ENCODE results near the gene OTUD4.
"Not testable (repeated sequence)": the region's sequence is repeated elsewhere in the genome, so short reads cannot be mapped to it uniquely, and the experiment has no call there.

Gene OTUD4, protein sequence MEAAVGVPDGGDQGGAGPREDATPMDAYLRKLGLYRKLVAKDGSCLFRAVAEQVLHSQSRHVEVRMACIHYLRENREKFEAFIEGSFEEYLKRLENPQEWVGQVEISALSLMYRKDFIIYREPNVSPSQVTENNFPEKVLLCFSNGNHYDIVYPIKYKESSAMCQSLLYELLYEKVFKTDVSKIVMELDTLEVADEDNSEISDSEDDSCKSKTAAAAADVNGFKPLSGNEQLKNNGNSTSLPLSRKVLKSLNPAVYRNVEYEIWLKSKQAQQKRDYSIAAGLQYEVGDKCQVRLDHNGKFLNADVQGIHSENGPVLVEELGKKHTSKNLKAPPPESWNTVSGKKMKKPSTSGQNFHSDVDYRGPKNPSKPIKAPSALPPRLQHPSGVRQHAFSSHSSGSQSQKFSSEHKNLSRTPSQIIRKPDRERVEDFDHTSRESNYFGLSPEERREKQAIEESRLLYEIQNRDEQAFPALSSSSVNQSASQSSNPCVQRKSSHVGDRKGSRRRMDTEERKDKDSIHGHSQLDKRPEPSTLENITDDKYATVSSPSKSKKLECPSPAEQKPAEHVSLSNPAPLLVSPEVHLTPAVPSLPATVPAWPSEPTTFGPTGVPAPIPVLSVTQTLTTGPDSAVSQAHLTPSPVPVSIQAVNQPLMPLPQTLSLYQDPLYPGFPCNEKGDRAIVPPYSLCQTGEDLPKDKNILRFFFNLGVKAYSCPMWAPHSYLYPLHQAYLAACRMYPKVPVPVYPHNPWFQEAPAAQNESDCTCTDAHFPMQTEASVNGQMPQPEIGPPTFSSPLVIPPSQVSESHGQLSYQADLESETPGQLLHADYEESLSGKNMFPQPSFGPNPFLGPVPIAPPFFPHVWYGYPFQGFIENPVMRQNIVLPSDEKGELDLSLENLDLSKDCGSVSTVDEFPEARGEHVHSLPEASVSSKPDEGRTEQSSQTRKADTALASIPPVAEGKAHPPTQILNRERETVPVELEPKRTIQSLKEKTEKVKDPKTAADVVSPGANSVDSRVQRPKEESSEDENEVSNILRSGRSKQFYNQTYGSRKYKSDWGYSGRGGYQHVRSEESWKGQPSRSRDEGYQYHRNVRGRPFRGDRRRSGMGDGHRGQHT

DNA sequence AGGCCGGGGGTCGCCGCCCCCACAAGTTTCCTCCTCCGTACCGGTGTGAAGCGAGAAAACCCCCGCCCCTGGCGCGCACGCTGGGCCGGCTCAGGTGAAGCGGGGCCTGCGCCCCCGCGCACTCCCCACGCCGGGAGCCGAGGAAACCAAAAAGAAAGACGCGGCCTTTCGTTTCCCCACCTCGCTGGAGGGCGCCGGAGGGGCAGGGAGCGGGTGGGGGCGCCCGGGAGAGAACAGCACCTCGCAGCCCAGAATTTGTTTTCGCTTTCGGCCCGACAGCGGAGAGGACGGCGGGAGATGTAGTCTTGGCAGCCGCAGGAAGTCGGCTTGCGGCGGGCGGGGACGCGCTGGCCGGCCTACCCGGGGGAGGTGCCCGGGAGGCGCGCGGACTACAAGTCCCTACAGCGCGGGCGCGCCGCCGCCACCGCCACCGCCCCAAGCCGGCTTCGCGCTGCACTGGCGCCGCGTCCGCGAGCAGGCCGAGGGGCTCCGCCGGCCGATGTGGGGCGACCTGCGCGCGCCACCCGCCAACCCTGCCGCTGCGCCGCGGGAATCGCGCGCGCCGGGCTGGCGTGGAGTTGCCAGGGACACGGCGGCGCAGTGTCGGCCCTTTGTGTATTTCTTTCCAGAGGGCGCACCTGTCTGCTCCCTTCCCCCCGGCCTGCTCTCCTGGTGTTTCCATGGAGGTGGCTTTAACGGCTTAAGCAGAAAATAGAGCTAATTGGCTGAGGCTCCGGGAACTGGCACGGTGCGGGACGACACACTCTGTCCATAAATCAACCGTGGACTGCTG is at the start of gene OTUD4:
Gene OTUD4, minus strand, starts transcription at position 292 of the 793 bp plus-strand sequence. CDS start 616 bp downstream, outside the sequence.
- TF ChIP-seq, protein P1, sequence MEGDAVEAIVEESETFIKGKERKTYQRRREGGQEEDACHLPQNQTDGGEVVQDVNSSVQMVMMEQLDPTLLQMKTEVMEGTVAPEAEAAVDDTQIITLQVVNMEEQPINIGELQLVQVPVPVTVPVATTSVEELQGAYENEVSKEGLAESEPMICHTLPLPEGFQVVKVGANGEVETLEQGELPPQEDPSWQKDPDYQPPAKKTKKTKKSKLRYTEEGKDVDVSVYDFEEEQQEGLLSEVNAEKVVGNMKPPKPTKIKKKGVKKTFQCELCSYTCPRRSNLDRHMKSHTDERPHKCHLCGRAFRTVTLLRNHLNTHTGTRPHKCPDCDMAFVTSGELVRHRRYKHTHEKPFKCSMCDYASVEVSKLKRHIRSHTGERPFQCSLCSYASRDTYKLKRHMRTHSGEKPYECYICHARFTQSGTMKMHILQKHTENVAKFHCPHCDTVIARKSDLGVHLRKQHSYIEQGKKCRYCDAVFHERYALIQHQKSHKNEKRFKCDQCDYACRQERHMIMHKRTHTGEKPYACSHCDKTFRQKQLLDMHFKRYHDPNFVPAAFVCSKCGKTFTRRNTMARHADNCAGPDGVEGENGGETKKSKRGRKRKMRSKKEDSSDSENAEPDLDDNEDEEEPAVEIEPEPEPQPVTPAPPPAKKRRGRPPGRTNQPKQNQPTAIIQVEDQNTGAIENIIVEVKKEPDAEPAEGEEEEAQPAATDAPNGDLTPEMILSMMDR (IDR thresholded peaks at IDR 0.05; ENCODE audit: control insufficient read depth, insufficient read depth, low read depth, low read length, missing control alignments) = peak; percentile 15

DNA sequence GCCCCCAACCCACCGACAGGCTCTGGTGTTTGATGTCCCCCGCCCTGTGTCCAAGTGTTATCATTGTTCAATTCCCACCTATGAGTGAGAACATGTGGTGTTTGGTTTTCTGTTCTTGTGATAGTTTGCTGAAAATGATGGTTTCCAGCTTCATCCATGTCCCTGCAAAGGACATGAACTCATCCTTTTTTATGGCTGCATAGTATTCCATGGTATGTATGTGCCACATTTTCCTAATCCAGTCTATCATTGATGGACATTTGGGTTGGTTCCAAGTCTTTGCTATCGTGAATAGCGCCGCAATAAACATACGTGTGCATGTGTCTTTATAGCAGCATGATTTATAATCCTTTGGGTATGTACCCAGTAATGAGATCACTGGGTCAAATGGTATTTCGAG is 42.8 kb upstream of the OTUD4 start:
- not testable (repeated sequence) for H3K4me3 ChIP-seq (ENCODE audit: control insufficient read depth, low read depth, low read length); DNase-seq (ENCODE audit: low read depth)

More for the DNA sequence above, at the start of gene OTUD4:
- DNase-seq (ENCODE audit: low read depth) = peak; percentile 80
- H3K4me3 ChIP-seq (ENCODE audit: control insufficient read depth, low read depth, low read length) = peak within 1 kb of the TSS; percentile 70

DNA sequence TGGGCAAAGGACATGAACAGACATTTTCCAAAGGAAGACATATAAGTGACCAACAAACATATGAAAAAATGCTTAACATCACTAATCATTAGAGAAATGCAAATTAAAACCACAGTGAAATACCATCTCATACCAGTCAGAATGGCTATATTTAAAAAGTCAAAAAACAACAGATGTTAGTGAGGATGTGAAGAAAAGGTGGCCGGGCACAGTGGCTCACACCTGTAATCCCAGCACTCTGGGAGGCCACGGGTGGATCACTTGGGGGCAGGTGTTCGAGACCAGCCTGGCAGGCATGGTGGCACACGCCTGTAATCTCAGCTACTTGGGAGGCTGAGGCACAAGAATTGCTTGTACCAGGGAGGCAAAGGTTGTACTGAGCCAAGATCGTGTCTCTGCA is 41.1 kb upstream of the OTUD4 start:
- DNase-seq (ENCODE audit: low read depth); H3K4me3 ChIP-seq (ENCODE audit: control insufficient read depth, low read depth, low read length): not testable (repeated sequence)

DNA sequence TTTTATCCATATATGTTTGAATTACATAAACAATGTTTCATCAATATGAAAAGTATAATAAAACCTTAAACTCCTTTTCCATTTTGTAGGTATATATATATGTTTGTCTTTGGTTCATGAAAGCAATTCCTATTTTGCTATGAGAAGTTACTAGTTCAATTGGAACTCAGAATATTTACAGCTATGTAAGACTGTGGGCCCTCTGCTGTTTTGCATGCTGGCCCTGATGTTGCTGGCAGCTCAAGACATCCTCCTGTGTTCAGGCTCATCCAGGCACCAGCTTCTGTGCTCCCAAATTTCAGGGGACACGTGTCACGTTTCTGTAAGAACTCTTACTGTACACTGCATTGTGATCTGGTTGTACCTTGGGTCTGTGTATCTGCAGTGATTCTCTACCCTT is 38.7 kb upstream of the OTUD4 start:
- TF ChIP-seq, protein P1 (IDR thresholded peaks at IDR 0.05; ENCODE audit: control insufficient read depth, insufficient read depth, low read depth, low read length, missing control alignments) = no peak
- H3K4me3 ChIP-seq (ENCODE audit: control insufficient read depth, low read depth, low read length) = no peak overlapping the region
- no peak for DNase-seq (ENCODE audit: low read depth)

DNA sequence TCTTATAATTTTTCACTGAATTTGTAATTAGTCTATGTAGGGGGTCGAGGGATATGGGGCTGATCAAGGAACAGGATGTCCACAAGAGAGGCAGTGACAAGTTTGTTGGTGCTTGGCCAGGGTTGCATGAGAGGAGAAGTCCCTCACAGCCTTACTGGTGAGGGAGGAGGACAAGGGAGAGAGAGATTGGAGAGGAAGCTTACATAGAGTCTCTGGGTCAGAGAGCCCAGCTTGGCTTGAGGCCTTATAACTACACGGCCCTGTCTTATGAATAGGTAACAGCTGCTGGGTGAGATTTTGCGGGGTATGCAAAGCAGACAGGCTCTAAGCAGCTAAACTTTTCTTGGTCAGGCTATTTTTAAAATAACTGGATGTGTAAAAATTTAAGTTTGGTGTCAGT is 37.9 kb upstream of the OTUD4 start:
- DNase-seq (ENCODE audit: low read depth) = no peak
- H3K4me3 ChIP-seq (ENCODE audit: control insufficient read depth, low read depth, low read length) = no peak overlapping the region
- TF ChIP-seq, protein P1 (IDR thresholded peaks at IDR 0.05; ENCODE audit: control insufficient read depth, insufficient read depth, low read depth, low read length, missing control alignments) = no peak

DNA sequence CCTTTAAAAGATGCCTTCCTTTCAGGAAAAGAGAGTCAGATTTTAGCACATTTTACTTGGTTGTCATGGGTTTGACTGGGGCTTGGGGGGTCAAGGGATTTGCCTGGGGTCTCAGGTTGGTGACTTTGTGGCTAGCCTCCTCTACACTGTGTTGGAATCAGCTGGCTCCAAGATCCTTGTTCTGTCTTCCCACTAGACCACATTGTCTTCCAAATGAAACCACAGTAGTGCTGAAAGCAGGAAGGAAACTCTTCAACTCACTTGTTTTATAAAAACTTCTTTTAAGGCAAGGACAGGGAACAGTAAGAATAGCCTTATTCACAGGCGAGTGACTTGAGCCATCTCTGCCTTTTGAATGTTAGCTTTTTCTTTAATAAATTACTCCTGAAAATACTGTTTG is 37.0 kb upstream of the OTUD4 start:
- DNase-seq (ENCODE audit: low read depth) = no peak
- H3K4me3 ChIP-seq (ENCODE audit: control insufficient read depth, low read depth, low read length) = no peak overlapping the region
- TF ChIP-seq, protein P1 (IDR thresholded peaks at IDR 0.05; ENCODE audit: control insufficient read depth, insufficient read depth, low read depth, low read length, missing control alignments) = no peak

DNA sequence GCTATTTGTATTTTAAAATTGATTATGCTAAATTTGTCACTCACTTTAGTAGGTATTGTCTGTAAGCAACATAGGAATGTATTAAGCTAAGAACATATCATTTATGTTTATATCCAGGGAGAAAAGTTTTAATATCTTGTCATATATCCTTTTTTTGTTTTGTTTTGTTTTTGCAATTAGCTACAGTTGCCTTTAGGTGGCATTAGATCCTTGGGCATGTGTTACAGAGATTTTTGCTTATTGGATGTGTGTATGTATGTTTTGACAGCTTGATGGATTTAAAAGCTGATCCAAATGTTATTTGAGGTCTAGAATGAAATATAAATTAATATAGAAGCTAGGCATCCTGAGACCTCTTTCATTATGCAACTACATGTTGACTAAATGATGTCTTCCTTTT is 36.1 kb upstream of the OTUD4 start:
- TF ChIP-seq, protein P1 (IDR thresholded peaks at IDR 0.05; ENCODE audit: control insufficient read depth, insufficient read depth, low read depth, low read length, missing control alignments) = peak; percentile 59
- DNase-seq (ENCODE audit: low read depth) = peak; percentile 13
- H3K4me3 ChIP-seq (ENCODE audit: control insufficient read depth, low read depth, low read length) = no peak overlapping the region
